NCI-H510A (cell line): Measurements from ENCODE around the gene KLF3.
A peak's percentile ranks its signal among the peaks of the same experiment; 100 is the strongest.

Experiments
- DNase-seq: peaks from one replicate; lab custom pipeline; 2025; lab: John Stamatoyannopoulos, UW

The KLF3 gene

GRCh38 chr4:38656111-38656510, 7.9 kb upstream of the KLF3 start:
- DNase-seq = no peak

GRCh38 chr4:38659346-38659745, 4.7 kb upstream of the KLF3 start:
- no peak for DNase-seq

- DNase-seq = no peak
These were observed 3.2 kb upstream of the KLF3 start for GRCh38 chr4:38660838-38661237.

- DNase-seq = no peak
These were observed 2.6 kb upstream of the KLF3 start for GRCh38 chr4:38661371-38661770.

GRCh38 chr4:38662522-38663089, 1.4 kb upstream of the KLF3 start:
- no peak for DNase-seq

- no peak for DNase-seq
These were observed 754 bp upstream of the KLF3 start for GRCh38 chr4:38663090-38663800.

- DNase-seq = peak; percentile 35
These were observed 855 bp downstream of the KLF3 start for GRCh38 chr4:38664706-38665401.

GRCh38 chr4:38665551-38666411, 1.8 kb downstream of the KLF3 start:
- DNase-seq = no peak

- no peak for DNase-seq
These were observed 2.7 kb downstream of the KLF3 start for GRCh38 chr4:38666766-38667084.

GRCh38 chr4:38667085-38667893, 3.3 kb downstream of the KLF3 start:
- peak; percentile 57 for DNase-seq

- DNase-seq = no peak
These were observed 4.4 kb downstream of the KLF3 start for GRCh38 chr4:38668203-38668971.

GRCh38 chr4:38669208-38669607, 5.2 kb downstream of the KLF3 start:
- no peak for DNase-seq

GRCh38 chr4:38670109-38670901, 6.3 kb downstream of the KLF3 start:
- no peak for DNase-seq

GRCh38 chr4:38670939-38671591, 7.1 kb downstream of the KLF3 start:
- DNase-seq = no peak

GRCh38 chr4:38671592-38671940, 7.6 kb downstream of the KLF3 start:
- DNase-seq = no peak

- DNase-seq = no peak
These were observed 8.0 kb downstream of the KLF3 start for GRCh38 chr4:38672074-38672396.

GRCh38 chr4:38672397-38673129, 8.6 kb downstream of the KLF3 start:
- DNase-seq = no peak

GRCh38 chr4:38673130-38673978, 9.4 kb downstream of the KLF3 start:
- DNase-seq = peak; percentile 29
